WTC11 (cell line): ENCODE measurements around the gene KTI12. TPM values are rescaled to one million over a fixed set of nuclear protein-coding genes. Genes with fewer than 3 reads are reported as not detected.

Source experiments
- ATAC-seq: fragments of 200-7000 bp; cut with Tn5 transposase; 2 replicates; pipeline ENCODE4 v1.10.0; 2021; ENCODE audit warnings: mild to moderate bottlenecking, moderate library complexity
- CTCF ChIA-PET: fragments of 300-600 bp; sonication (Branson Sonifier 250); formaldehyde crosslinking; loops from one replicate; lab custom pipeline; 2021; ENCODE audit warnings: antibody characterized with exemption; lab: Charles Lee
- POLR2A ChIA-PET: fragments of 350-600 bp; sonication (Branson Sonifier 250); formaldehyde crosslinking; loops from one replicate; lab custom pipeline; 2021; ENCODE audit warnings: antibody characterized with exemption; lab: Charles Lee
- DNase-seq: peaks from one replicate; pipeline ENCODE4 v3.0.0; 2021; ENCODE audit warnings: low spot score
- H3K27ac Mint-ChIP-seq: 2 replicates; pipeline ENCODE4 v1.8.0; 2021; ENCODE audit warnings: mixed read lengths
- H3K27me3 Mint-ChIP-seq: 2 replicates; pipeline ENCODE4 v1.8.0; 2021; ENCODE audit warnings: low read depth, mild to moderate bottlenecking, moderate library complexity, mixed read lengths
- H3K36me3 Mint-ChIP-seq: 2 replicates; pipeline ENCODE4 v1.8.0; 2021; ENCODE audit warnings: mixed read lengths
- H3K4me1 Mint-ChIP-seq: 2 replicates; pipeline ENCODE4 v1.8.0; 2022; ENCODE audit warnings: mixed read lengths
- H3K4me3 Mint-ChIP-seq: 2 replicates; pipeline ENCODE4 v1.8.0; 2021; ENCODE audit warnings: mild to moderate bottlenecking, moderate library complexity, mixed read lengths
- H3K9me3 Mint-ChIP-seq: 2 replicates; pipeline ENCODE4 v1.8.0; 2021; ENCODE audit warnings: mixed read lengths
- AR ChIP-seq: fragments of 250-450 bp; sonication (Bioruptor Pico); IDR thresholded peaks from 2 replicates; pipeline ENCODE4 v1.9.0; 2021; ENCODE audit warnings: mild to moderate bottlenecking
- ATF1 ChIP-seq: sonication (generic); formaldehyde crosslinking; IDR thresholded peaks from 2 replicates; pipeline ENCODE4 v1.8.1; 2023; ENCODE audit warnings: mild to moderate bottlenecking, moderate library complexity, missing genetic modification reagents
- ATF6 ChIP-seq: sonication (generic); formaldehyde crosslinking; IDR thresholded peaks from 2 replicates; pipeline ENCODE4 v1.8.1; 2023; ENCODE audit warnings: mild to moderate bottlenecking, missing genetic modification reagents
- CBFB ChIP-seq: sonication (generic); formaldehyde crosslinking; IDR thresholded peaks from 2 replicates; pipeline ENCODE4 v1.8.1; 2022; ENCODE audit warnings: mild to moderate bottlenecking, low read depth, missing genetic modification reagents
- E2F5 ChIP-seq: sonication (generic); formaldehyde crosslinking; IDR thresholded peaks from 2 replicates; pipeline ENCODE4 v1.8.1; 2022; ENCODE audit warnings: mild to moderate bottlenecking, moderate library complexity, missing genetic modification reagents
- ERG ChIP-seq: fragments of 250-450 bp; sonication (Bioruptor Pico); IDR thresholded peaks from 2 replicates; pipeline ENCODE4 v1.8.0; 2021; ENCODE audit warnings: mild to moderate bottlenecking
- GTF2I ChIP-seq: fragments of 250-450 bp; sonication (Bioruptor Pico); conservative IDR thresholded peaks from 2 replicates; pipeline ENCODE4 v1.4.0; 2021; ENCODE audit warnings: mild to moderate bottlenecking
- HMGA2 ChIP-seq: fragments of 250-450 bp; sonication (Bioruptor Pico); IDR thresholded peaks from 2 replicates; pipeline ENCODE4 v1.4.0; 2021; ENCODE audit warnings: mild to moderate bottlenecking, moderate library complexity
- KAT7 ChIP-seq: sonication (generic); formaldehyde crosslinking; IDR thresholded peaks from 2 replicates; pipeline ENCODE4 v1.8.1; 2023; ENCODE audit warnings: missing genetic modification reagents, mild to moderate bottlenecking, borderline replicate concordance
- MAX ChIP-seq: sonication (generic); formaldehyde crosslinking; IDR thresholded peaks from 2 replicates; pipeline ENCODE4 v1.8.0; 2022; ENCODE audit warnings: mild to moderate bottlenecking, missing genetic modification reagents
- MLX ChIP-seq: sonication (generic); formaldehyde crosslinking; IDR thresholded peaks from 2 replicates; pipeline ENCODE4 v1.8.1; 2023; ENCODE audit warnings: mild to moderate bottlenecking, missing genetic modification reagents, moderate library complexity
- NFATC4 ChIP-seq: fragments of 250-450 bp; sonication (Bioruptor Pico); IDR thresholded peaks from 2 replicates; pipeline ENCODE4 v1.9.0; 2021; ENCODE audit warnings: mild to moderate bottlenecking
- NR3C1 ChIP-seq: sonication (generic); formaldehyde crosslinking; conservative IDR thresholded peaks from 2 replicates; pipeline ENCODE4 v1.8.1; 2023; ENCODE audit warnings: low read depth, mild to moderate bottlenecking, missing genetic modification reagents
- STAT6 ChIP-seq: sonication (generic); formaldehyde crosslinking; conservative IDR thresholded peaks from 2 replicates; pipeline ENCODE4 v1.8.1; 2023; ENCODE audit warnings: mild to moderate bottlenecking, low read depth, missing genetic modification reagents, moderate library complexity
- ZNF281 ChIP-seq: sonication (generic); formaldehyde crosslinking; IDR thresholded peaks from 2 replicates; pipeline ENCODE4 v1.8.0; 2023; ENCODE audit warnings: mild to moderate bottlenecking, missing genetic modification reagents
- ZNF396 ChIP-seq: fragments of 250-450 bp; sonication (Bioruptor Pico); IDR thresholded peaks from 2 replicates; pipeline ENCODE4 v1.8.0; 2021; ENCODE audit warnings: mild to moderate bottlenecking, moderate library complexity, borderline replicate concordance
- total RNA-seq: library from RNA; stranded (reverse); gene quantifications from 3 replicates; pipeline ENCODE4 v1.2.3, GENCODE V29; 2021

The KTI12 gene
- total RNA-seq, 1 experiment from 2014 or later: 10.1 TPM

GRCh38 chr1:52057876-52058415, 24.3 kb upstream of the KTI12 start (continued):
- no peak for TF ChIP-seq AR (CRISPR knock-in tag)
- TF ChIP-seq ATF6 (CRISPR knock-in tag): no peak
- no peak for TF ChIP-seq E2F5 (CRISPR knock-in tag)
- no peak for TF ChIP-seq MLX (CRISPR knock-in tag)
- TF ChIP-seq ERG (CRISPR knock-in tag): no peak

GRCh38 chr1:52057255-52057654, 23.6 kb upstream of the KTI12 start:
- POLR2A ChIA-PET: interaction anchor here (1.0 kb wide), 1 partner anchor 20 kb away, joined by 4 read pairs; no protein-coding TSS in a partner anchor
- Mint-ChIP-seq H3K4me1 (peaks cover 32% of the 10 kb centered on the region), H3K9me3 (no peaks in the 10 kb centered on the region), H3K27me3 (no peaks in the 10 kb centered on the region), H3K27ac (peak overlapping the region; percentile 99), H3K4me3 (peak overlapping the region; percentile 97), H3K36me3 (peaks cover 29% of the 10 kb centered on the region)
- DNase-seq (no peak), ATAC-seq (no peak)
- CTCF ChIA-PET: interaction anchor here (2.6 kb wide), 1 partner anchor 291 kb away, joined by 12 read pairs; no protein-coding TSS in a partner anchor
- TF ChIP-seq NFATC4 (CRISPR knock-in tag) (no peak), ZNF396 (CRISPR knock-in tag) (no peak), ATF1 (CRISPR knock-in tag) (no peak), MAX (CRISPR knock-in tag) (no peak), GTF2I (CRISPR knock-in tag) (no peak), KAT7 (no peak), STAT6 (CRISPR knock-in tag) (no peak), HMGA2 (CRISPR knock-in tag) (no peak), NR3C1 (no peak), CBFB (CRISPR knock-in tag) (no peak), AR (CRISPR knock-in tag) (no peak), ZNF281 (CRISPR knock-in tag) (no peak)
